Liver (tissue), 9 donors: Measurements from ENCODE around the gene TRIO. TPM values are rescaled to one million over a fixed set of nuclear protein-coding genes. Genes with fewer than 3 reads are reported as not detected.

Experiments
- DNase-seq: peaks from one replicate; pipeline ENCODE4 v3.0.0-alpha.2; 2017; ENCODE audit warnings: low spot score
- H3K27ac ChIP-seq, 2 donors: one replicate each; pipeline ENCODE4 v1.7.0; 2013; ENCODE audit warnings: inconsistent platforms in 2 of 2, low read length in 2 of 2, control low read depth in 1 of 2, low read depth in 1 of 2, mild to moderate bottlenecking in 1 of 2
- H3K27me3 ChIP-seq, 4 donors: one replicate each; pipeline versions ENCODE4 v1.6.1 to v1.7.0; 2013; ENCODE audit warnings: low read length in 3 of 4, inconsistent platforms in 1 of 4, mild to moderate bottlenecking in 1 of 4, moderate library complexity in 1 of 4; ENCODE audit not compliant: control insufficient read depth in 4 of 4, insufficient read depth in 4 of 4
- H3K36me3 ChIP-seq, 4 donors: one replicate each; pipeline versions ENCODE4 v1.6.1 to v1.7.0; 2013; ENCODE audit warnings: low read length in 3 of 4, mild to moderate bottlenecking in 3 of 4, low read depth in 1 of 4, moderate library complexity in 1 of 4; ENCODE audit not compliant: control insufficient read depth in 4 of 4, insufficient read depth in 3 of 4
- H3K4me1 ChIP-seq, 4 donors: one replicate each; pipeline versions ENCODE4 v1.6.1 to v1.7.0; 2013; ENCODE audit warnings: low read length in 3 of 4, mild to moderate bottlenecking in 3 of 4, moderate library complexity in 1 of 4; ENCODE audit not compliant: control insufficient read depth in 4 of 4, insufficient read depth in 4 of 4
- H3K4me3 ChIP-seq, 3 donors: one replicate each; pipeline versions ENCODE4 v1.6.1 to v1.7.0; 2013; ENCODE audit warnings: low read length in 3 of 3, control low read depth in 1 of 3, low read depth in 1 of 3, mild to moderate bottlenecking in 1 of 3
- H3K9ac ChIP-seq, 2 donors: one replicate each; pipeline ENCODE4 v1.7.0; 2013; ENCODE audit warnings: low read length in 2 of 2, mild to moderate bottlenecking in 2 of 2, moderate library complexity in 2 of 2, control low read depth in 1 of 2, low read depth in 1 of 2
- H3K9me3 ChIP-seq, 4 donors: one replicate each; pipeline versions ENCODE4 v1.6.1 to v1.7.0; 2013; ENCODE audit warnings: low read length in 3 of 4; ENCODE audit not compliant: control insufficient read depth in 4 of 4
- ATF3 ChIP-seq: IDR thresholded peaks from 2 replicates; pipeline ENCODE4 v1.6.1; 2016; ENCODE audit warnings: antibody characterized with exemption
- EGR1 ChIP-seq, 2 donors: IDR thresholded peaks; 2 replicates each; pipeline ENCODE4 v1.6.1; 2016 to 2018; ENCODE audit warnings: antibody characterized with exemption in 2 of 2, low read depth in 2 of 2
- FOXA1 ChIP-seq: IDR thresholded peaks from 2 replicates; pipeline ENCODE4 v1.6.1; 2016; ENCODE audit warnings: antibody characterized with exemption
- FOXA2 ChIP-seq: IDR thresholded peaks from 2 replicates; pipeline ENCODE4 v1.6.1; 2016; ENCODE audit warnings: antibody characterized with exemption
- GABPA ChIP-seq, 2 donors: IDR thresholded peaks in 1 of 2; conservative IDR thresholded peaks in 1 of 2; 2 replicates each; pipeline ENCODE4 v1.6.1; 2016; ENCODE audit warnings: antibody characterized with exemption in 2 of 2, mild to moderate bottlenecking in 1 of 2, moderate library complexity in 1 of 2
- HNF4A ChIP-seq, 2 donors: conservative IDR thresholded peaks; 2 replicates each; pipeline ENCODE4 v1.6.1; 2016; ENCODE audit warnings: antibody characterized with exemption in 2 of 2, mild to moderate bottlenecking in 2 of 2
- HNF4G ChIP-seq: IDR thresholded peaks from 2 replicates; pipeline ENCODE4 v1.6.1; 2016; ENCODE audit warnings: antibody characterized with exemption
- JUND ChIP-seq, 2 donors: IDR thresholded peaks; 2 replicates each; pipeline ENCODE4 v1.6.1; 2016; ENCODE audit warnings: antibody characterized with exemption in 2 of 2
- MAX ChIP-seq: IDR thresholded peaks from 2 replicates; pipeline ENCODE4 v1.6.1; 2016; ENCODE audit warnings: antibody characterized with exemption
- NR2F2 ChIP-seq: IDR thresholded peaks from 2 replicates; pipeline ENCODE4 v1.6.1; 2016; ENCODE audit warnings: antibody characterized with exemption
- REST ChIP-seq: IDR thresholded peaks from 2 replicates; pipeline ENCODE4 v1.6.1; 2016; ENCODE audit warnings: antibody characterized with exemption, mild to moderate bottlenecking
- RXRA ChIP-seq, 2 donors: IDR thresholded peaks; 2 replicates each; pipeline ENCODE4 v1.6.1; 2017 to 2018; ENCODE audit warnings: antibody characterized with exemption in 2 of 2, mild to moderate bottlenecking in 1 of 2
- SP1 ChIP-seq: IDR thresholded peaks from 2 replicates; pipeline ENCODE4 v1.6.1; 2018; ENCODE audit warnings: antibody characterized with exemption, mild to moderate bottlenecking
- TAF1 ChIP-seq: conservative IDR thresholded peaks from 2 replicates; pipeline ENCODE4 v1.6.1; 2016; ENCODE audit warnings: antibody characterized with exemption, mild to moderate bottlenecking
- YY1 ChIP-seq: IDR thresholded peaks from 2 replicates; pipeline ENCODE4 v1.6.1; 2016; ENCODE audit warnings: antibody characterized with exemption, mild to moderate bottlenecking
- ZBTB33 ChIP-seq: IDR thresholded peaks from 2 replicates; pipeline ENCODE4 v1.6.1; 2016; ENCODE audit warnings: antibody characterized with exemption
- WGBS: extraction: QIAGEN DNeasy Blood & Tissue Kit; methylation state at CpG from one replicate; pipeline ENCODE4 v1.1.7; 2013; 5-methylcytosine and 5-hydroxymethylcytosine counted together
- polyA plus RNA-seq, 2 donors: library from polyadenylated mRNA; stranded (reverse) in 1 of 2; unstranded in 1 of 2; fragments of 200-250 nt in 1 of 2; fragments of >200 nt in 1 of 2; fragmentation: Nextera tagmentation in 1 of 2; extraction: Ambion mirVana in 1 of 2; gene quantifications; one replicate each; pipeline versions ENCODE4 v1.2.1 to v1.2.3, GENCODE V29; 2013 to 2015
- total RNA-seq, 2 donors: library from RNA; depleted of rRNA; stranded (reverse); fragments of >200 nt; gene quantifications; one replicate each; pipeline ENCODE4 v1.2.3, GENCODE V29; 2014
- donor health status: healthy.
- donor health status: healthy.
- donor health status: healthy.
- donor health status: healthy.
- donor health status: healthy.

TRIO gene
- total and polyA plus RNA-seq, 4 donors: 8.5 to 86.2 (median 16.0) TPM

- no peak overlapping the region for H3K9ac ChIP-seq
- H3K4me3 ChIP-seq: no peak overlapping the region
- no peaks in the 10 kb centered on the region for H3K27me3 ChIP-seq
- H3K9me3 ChIP-seq: no peaks in the 10 kb centered on the region
- no peak for DNase-seq
- peaks cover 2 to 68% (median 28%) of the 10 kb centered on the region in 4 donors for H3K36me3 ChIP-seq
- no peaks in the 10 kb centered on the region for H3K4me1 ChIP-seq
- TF ChIP-seq ATF3 (no peak), NR2F2 (no peak), MAX (no peak), YY1 (no peak), FOXA1 (no peak), ZBTB33 (no peak), RXRA (IDR thresholded peaks at IDR 0.05) (no peak), HNF4A (conservative IDR thresholded peaks at IDR 0.05) (no peak), GABPA (IDR thresholded peaks at IDR 0.05 in 1 of 2, conservative IDR thresholded peaks at IDR 0.05 in 1 of 2) (no peak), REST (no peak), HNF4G (no peak), TAF1 (no peak), FOXA2 (no peak)
- H3K27ac ChIP-seq: no peak overlapping the region
- WGBS: 93% methylated on average over 12 of the region's 12 CpGs
Observed at GRCh38 chr5:14416621-14417275, 273.6 kb downstream of the TRIO start.

GRCh38 chr5:14417276-14417730 is 274.2 kb downstream of the TRIO start:
- H3K4me3 ChIP-seq: no peak overlapping the region
- TF ChIP-seq SP1: no peak
- TF ChIP-seq MAX: no peak
- TF ChIP-seq REST: no peak
- TF ChIP-seq EGR1 (IDR thresholded peaks at IDR 0.05; ENCODE audit: low read depth in 2 of 2): no peak
- TF ChIP-seq HNF4A (conservative IDR thresholded peaks at IDR 0.05): no peak
- no peak for TF ChIP-seq JUND (IDR thresholded peaks at IDR 0.05)
- H3K4me1 ChIP-seq: no peaks in the 10 kb centered on the region
- H3K9me3 ChIP-seq: no peaks in the 10 kb centered on the region
- no peak for DNase-seq
- H3K27ac ChIP-seq: no peak overlapping the region
- WGBS: 87% methylated on average over 5 of the region's 5 CpGs
- peaks cover 2 to 70% (median 29%) of the 10 kb centered on the region in 4 donors for H3K36me3 ChIP-seq
- H3K27me3 ChIP-seq: no peaks in the 10 kb centered on the region
- no peak overlapping the region for H3K9ac ChIP-seq
